Gastroesophageal sphincter (tissue), 3 donors: ENCODE data around the gene HERC2.

ENCODE experiments used
- CTCF ChIP-seq, 4 experiments: fragments of 200-600 bp in 2 of 4; fragments of 450-650 bp in 2 of 4; sonication (generic) in 1 of 4; IDR thresholded peaks; one replicate each; pipeline ENCODE4 v1.5.1; 2017 to 2019; ENCODE audit warnings: antibody characterized with exemption in 4 of 4, mild to moderate bottlenecking in 2 of 4, moderate library complexity in 2 of 4
- POLR2A ChIP-seq, 2 donors: fragments of 450-650 bp; IDR thresholded peaks; one replicate each; pipeline ENCODE4 v1.6.1; 2017; ENCODE audit warnings: antibody characterized with exemption in 2 of 2, mild to moderate bottlenecking in 2 of 2, moderate library complexity in 1 of 2
- POLR2AphosphoS5 ChIP-seq: sonication (generic); formaldehyde crosslinking; IDR thresholded peaks from one replicate; pipeline ENCODE4 v1.6.1; 2017; ENCODE audit warnings: antibody characterized with exemption

GRCh38 chr15:28101983-28102441, 220.0 kb downstream of the HERC2 start:
- TF ChIP-seq POLR2A (IDR thresholded peaks at IDR 0.05) (no peak), CTCF (IDR thresholded peaks at IDR 0.05) (no peak), POLR2AphosphoS5 (no peak)
